ENCODE measurements around the gene KAT6B.

The KAT6B gene

GRCh38 chr10:74994854-74995253 is 168.5 kb downstream of the KAT6B start:
- DNase-seq (ENCODE audit: low read depth), result no peak
- TF ChIP-seq, protein P1, sequence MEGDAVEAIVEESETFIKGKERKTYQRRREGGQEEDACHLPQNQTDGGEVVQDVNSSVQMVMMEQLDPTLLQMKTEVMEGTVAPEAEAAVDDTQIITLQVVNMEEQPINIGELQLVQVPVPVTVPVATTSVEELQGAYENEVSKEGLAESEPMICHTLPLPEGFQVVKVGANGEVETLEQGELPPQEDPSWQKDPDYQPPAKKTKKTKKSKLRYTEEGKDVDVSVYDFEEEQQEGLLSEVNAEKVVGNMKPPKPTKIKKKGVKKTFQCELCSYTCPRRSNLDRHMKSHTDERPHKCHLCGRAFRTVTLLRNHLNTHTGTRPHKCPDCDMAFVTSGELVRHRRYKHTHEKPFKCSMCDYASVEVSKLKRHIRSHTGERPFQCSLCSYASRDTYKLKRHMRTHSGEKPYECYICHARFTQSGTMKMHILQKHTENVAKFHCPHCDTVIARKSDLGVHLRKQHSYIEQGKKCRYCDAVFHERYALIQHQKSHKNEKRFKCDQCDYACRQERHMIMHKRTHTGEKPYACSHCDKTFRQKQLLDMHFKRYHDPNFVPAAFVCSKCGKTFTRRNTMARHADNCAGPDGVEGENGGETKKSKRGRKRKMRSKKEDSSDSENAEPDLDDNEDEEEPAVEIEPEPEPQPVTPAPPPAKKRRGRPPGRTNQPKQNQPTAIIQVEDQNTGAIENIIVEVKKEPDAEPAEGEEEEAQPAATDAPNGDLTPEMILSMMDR (IDR thresholded peaks at IDR 0.05; ENCODE audit: insufficient read depth, low read depth, low read length, missing control alignments), result no peak
- H3K4me3 ChIP-seq (ENCODE audit: low read length), result no peak overlapping the region

GRCh38 chr10:74995806-74996205 is 169.4 kb downstream of the KAT6B start:
- no peak for DNase-seq (ENCODE audit: low read depth)
- TF ChIP-seq, protein P1 (IDR thresholded peaks at IDR 0.05; ENCODE audit: insufficient read depth, low read depth, low read length, missing control alignments), result no peak
- H3K4me3 ChIP-seq (ENCODE audit: low read length), result no peak overlapping the region

DNA sequence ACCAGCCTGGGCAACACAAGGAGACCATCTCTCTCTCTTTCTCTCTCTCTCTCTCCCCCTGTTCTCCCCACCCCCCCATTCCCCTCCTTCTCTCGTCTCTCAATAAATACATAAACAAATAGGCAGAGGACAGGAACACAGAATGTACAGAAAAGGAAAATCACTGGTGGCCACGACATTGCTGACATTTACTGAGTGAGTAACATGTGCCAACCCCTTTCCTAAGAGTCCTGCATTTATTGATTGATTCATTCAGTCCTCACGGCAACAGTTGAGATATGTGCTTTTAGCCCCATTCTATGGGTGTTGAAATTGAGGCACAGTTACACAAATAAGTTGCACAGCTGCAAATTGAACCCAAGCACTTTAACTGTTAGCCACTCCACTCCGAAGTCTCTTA is 170.8 kb downstream of the KAT6B start:
- H3K4me3 ChIP-seq (ENCODE audit: low read length), result no peak overlapping the region
- DNase-seq (ENCODE audit: low read depth), result no peak
- TF ChIP-seq, protein P1 (IDR thresholded peaks at IDR 0.05; ENCODE audit: insufficient read depth, low read depth, low read length, missing control alignments), result no peak

DNA sequence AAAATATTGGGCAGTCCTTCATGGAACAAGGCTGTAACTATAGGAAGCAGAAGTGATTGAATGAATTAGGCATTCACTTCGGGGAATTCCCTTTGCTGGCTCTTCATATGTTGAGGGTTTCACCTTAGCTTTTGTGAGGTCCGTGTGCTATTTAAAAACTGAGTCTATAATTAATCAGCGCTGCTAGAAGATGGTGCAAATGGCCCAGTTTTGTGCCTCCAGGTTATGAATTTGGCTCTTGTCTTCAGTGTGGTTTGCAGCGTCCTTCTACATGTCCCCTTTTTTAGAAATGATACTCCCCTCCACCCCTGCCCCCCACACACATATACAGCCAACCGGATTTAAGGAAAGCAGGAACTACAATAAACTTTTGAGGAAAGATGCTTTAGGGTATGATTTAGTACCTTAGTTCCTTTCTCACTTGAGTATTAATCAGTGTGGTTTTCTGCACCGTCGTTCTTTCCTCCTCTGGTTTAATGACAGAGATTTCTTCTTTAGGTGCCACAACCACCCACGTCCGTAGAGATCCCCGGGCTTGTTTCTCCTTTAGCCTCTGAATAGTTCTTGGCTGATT is 174.4 kb downstream of the KAT6B start:
- TF ChIP-seq, protein P1 (IDR thresholded peaks at IDR 0.05; ENCODE audit: insufficient read depth, low read depth, low read length, missing control alignments), result no peak
- H3K4me3 ChIP-seq (ENCODE audit: low read length), result no peak overlapping the region
- no peak for DNase-seq (ENCODE audit: low read depth)

DNA sequence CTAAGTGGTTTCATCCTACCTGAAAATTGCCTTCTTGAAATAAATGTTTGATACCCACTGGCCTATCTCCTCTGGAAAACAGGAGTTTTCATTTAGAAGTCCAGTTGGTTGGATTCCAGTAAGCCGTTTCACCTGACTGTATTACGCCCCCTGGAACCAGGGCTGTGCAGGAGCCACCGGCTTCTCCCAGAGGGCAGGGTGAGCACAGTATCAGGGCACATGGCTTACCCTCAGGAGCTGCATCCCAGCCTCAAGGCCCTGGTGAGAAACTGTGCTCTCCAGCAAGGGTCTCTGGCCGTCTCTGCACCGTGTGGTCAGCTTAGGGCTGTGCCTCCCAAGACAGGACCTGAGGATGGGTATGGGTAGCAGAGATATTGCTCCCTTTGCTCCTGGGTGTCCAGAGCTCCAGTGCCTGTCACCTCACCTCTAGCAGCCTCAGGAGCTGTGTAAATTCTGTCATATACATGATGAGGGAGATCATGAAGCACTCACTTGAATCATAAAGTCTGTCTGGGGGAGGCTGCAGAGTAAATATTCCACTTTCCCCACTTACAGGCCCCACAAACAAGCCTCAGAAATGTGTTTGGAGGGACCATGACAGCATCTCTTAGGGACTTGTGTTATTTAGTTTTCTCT is 175.4 kb downstream of the KAT6B start:
- H3K4me3 ChIP-seq (ENCODE audit: low read length), result no peak overlapping the region
- TF ChIP-seq, protein P1 (IDR thresholded peaks at IDR 0.05; ENCODE audit: insufficient read depth, low read depth, low read length, missing control alignments), result no peak
- DNase-seq (ENCODE audit: low read depth), result no peak

- TF ChIP-seq, protein P1 (IDR thresholded peaks at IDR 0.05; ENCODE audit: insufficient read depth, low read depth, low read length, missing control alignments), result no peak
- DNase-seq (ENCODE audit: low read depth), result no peak
- H3K4me3 ChIP-seq (ENCODE audit: low read length), result no peak overlapping the region
Measured at GRCh38 chr10:75002351-75002725, 175.9 kb downstream of the KAT6B start.

Data from epithelial cell of esophagus (primary cell).